ENCODE results near the gene BRD3. TPM values are rescaled to one million over a fixed set of nuclear protein-coding genes. Genes with fewer than 3 reads are reported as not detected.

Gene BRD3
- total RNA-seq, 2 experiments from 2014 or later: 3.1 to 16.3 TPM

DNA sequence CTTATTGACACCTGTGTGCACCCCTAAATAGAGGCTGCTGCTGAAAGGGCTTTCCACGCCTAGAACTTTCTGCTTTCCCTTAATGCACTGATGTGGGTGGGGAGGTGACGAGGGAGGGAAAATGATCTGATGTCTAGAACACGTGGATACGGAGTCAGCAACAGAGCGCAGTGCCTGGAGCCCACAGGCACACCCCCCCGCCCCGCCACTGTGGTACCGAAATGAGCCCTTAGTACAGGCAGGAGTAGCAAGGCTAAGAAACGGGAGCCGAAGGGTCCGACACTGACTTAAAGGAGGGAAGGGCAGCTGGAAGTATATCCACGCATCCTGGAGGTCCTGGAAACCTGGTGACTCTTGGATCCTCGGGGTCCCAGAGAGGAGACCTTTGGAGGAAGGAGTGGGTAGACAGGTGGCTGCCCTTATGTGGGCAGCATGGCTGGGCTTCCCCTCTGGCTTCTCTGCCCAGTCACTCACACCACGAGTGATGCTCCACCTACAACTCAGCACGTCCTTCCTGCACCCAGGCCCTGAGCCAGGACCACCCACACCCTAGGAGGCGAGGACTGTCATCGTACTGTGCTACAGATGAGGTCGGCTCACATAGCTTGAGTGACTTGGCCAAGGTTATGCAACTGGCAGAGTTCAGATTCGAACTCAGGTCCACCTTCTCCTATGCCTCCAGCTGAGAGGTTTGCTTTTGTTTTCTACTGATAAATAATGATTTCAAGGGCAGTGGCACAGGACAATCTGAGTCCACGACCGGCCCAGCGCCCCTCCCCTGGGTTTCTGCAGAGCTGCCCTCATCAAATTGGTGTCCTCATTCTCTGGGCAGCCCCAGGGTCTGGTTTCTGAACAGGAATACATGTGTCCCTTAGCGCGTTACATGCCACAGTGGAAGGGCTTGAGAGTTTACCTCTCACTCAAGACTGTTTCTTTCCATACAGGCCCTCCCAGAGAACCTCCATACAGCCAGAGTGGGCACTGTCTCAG is 71.0 kb downstream of the BRD3 start:
- Histone ChIP-seq H3K4me3 (ENCODE audit: low read depth, low read length, poor library complexity, severe bottlenecking) (no peak overlapping the region), H3K9me3 (ENCODE audit: low read length) (no peaks in the 10 kb centered on the region), H3K36me3 (ENCODE audit: insufficient read depth, low read length) (no peaks in the 10 kb centered on the region), H3K27ac (ENCODE audit: low read depth, low read length, poor library complexity, severe bottlenecking) (no peak overlapping the region), H3K4me1 (ENCODE audit: insufficient read depth, low read length, poor library complexity, severe bottlenecking) (peaks cover 16% of the 10 kb centered on the region), H4K20me1 (ENCODE audit: insufficient read depth, low read length) (no peaks in the 10 kb centered on the region), H3K9me2 (ENCODE audit: insufficient read depth, low read length) (no peaks in the 10 kb centered on the region), H2AFZ (ENCODE audit: low read length) (no peak overlapping the region), H3K79me2 (ENCODE audit: insufficient read depth, low read depth, low read length) (no peaks in the 10 kb centered on the region), H3K4me2 (ENCODE audit: low read length) (no peak overlapping the region)
- no peak for TF ChIP-seq EZH2phosphoT487 (IDR thresholded peaks at IDR 0.05; ENCODE audit: borderline replicate concordance, low read depth, low read length)
- TF ChIP-seq, protein P1, sequence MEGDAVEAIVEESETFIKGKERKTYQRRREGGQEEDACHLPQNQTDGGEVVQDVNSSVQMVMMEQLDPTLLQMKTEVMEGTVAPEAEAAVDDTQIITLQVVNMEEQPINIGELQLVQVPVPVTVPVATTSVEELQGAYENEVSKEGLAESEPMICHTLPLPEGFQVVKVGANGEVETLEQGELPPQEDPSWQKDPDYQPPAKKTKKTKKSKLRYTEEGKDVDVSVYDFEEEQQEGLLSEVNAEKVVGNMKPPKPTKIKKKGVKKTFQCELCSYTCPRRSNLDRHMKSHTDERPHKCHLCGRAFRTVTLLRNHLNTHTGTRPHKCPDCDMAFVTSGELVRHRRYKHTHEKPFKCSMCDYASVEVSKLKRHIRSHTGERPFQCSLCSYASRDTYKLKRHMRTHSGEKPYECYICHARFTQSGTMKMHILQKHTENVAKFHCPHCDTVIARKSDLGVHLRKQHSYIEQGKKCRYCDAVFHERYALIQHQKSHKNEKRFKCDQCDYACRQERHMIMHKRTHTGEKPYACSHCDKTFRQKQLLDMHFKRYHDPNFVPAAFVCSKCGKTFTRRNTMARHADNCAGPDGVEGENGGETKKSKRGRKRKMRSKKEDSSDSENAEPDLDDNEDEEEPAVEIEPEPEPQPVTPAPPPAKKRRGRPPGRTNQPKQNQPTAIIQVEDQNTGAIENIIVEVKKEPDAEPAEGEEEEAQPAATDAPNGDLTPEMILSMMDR (conservative IDR thresholded peaks at IDR 0.05; ENCODE audit: low read length): no peak
- ChIA-PET CTCF (ENCODE audit: unreplicated experiment) (interaction anchor here (0.5 to 0.6 kb wide), 2 partner anchors 7 to 254 kb away, joined by 3 read pairs; no protein-coding TSS in a partner anchor), POLR2A (no interaction called here)
- intact Hi-C loops (cut with micrococcal nuclease; ENCODE audit: unreplicated experiment): no loop called here
- no peak for DNase-seq (ENCODE audit: low spot score)
- no TSS peak for BruUV-seq (replicated peaks)

DNA sequence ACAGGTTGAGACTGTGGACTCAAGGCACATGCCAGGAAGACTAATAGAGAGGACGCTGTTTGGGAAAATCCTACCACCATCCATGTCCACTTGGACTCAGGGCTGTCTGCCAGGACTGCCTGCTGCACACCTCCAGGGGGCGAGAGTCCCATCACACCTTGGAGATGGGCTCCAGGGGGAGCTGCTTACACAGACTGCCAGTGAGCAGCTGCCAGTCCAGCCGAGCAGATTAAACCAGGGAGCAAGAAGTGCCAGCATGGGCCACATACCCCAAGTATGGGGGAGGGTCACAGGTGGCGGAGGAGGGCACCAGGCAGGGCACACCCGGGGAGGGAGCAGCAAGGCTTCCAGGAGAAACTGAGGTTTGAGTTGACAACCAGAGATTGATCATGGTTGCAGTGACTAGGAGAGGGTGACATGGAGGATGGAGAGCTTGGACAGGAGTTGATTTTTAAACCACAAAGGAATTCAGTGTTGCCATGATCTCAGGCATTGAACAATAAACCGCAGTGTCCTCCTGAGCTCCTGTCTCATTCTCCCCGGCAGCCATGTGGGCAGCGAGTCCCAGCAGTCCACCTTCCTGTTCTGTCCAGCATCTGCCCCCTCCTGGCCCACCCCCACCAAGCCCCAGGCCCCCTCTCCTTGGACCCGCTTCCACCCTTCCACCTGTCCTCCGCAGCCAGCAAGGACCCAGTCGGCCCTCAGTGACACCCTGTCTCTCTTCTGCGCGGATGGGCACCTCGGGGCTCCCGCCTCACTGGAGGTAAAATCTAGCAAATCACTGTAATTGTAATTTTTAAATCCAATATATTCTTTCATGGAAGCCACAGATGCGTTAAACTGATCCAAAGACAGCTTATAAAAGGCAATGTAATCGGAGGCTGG is 72.6 kb downstream of the BRD3 start:
- TF ChIP-seq, protein P1 (conservative IDR thresholded peaks at IDR 0.05; ENCODE audit: low read length): no peak
- no peak for TF ChIP-seq EZH2phosphoT487 (IDR thresholded peaks at IDR 0.05; ENCODE audit: borderline replicate concordance, low read depth, low read length)
- Histone ChIP-seq H3K27ac (ENCODE audit: low read depth, low read length, poor library complexity, severe bottlenecking) (no peak overlapping the region), H3K36me3 (ENCODE audit: insufficient read depth, low read length) (no peaks in the 10 kb centered on the region), H2AFZ (ENCODE audit: low read length) (no peak overlapping the region), H4K20me1 (ENCODE audit: insufficient read depth, low read length) (0 out of 2 replicates have a peak, but pooled peaks cover 2% of the 10 kb centered on the region), H3K79me2 (ENCODE audit: insufficient read depth, low read depth, low read length) (no peaks in the 10 kb centered on the region), H3K4me2 (ENCODE audit: low read length) (no peak overlapping the region), H3K4me3 (ENCODE audit: low read depth, low read length, poor library complexity, severe bottlenecking) (no peak overlapping the region), H3K9me3 (ENCODE audit: low read length) (no peaks in the 10 kb centered on the region), H3K4me1 (ENCODE audit: insufficient read depth, low read length, poor library complexity, severe bottlenecking) (peaks cover 22% of the 10 kb centered on the region), H3K9me2 (ENCODE audit: insufficient read depth, low read length) (no peaks in the 10 kb centered on the region)
- no TSS peak for BruUV-seq (replicated peaks)
- DNase-seq (ENCODE audit: low spot score): no peak
- ChIA-PET POLR2A (interaction anchor here (0.6 to 1.1 kb wide), 2 partner anchors 49 to 175 kb away, joined by 3 read pairs; no protein-coding TSS in a partner anchor), CTCF (ENCODE audit: unreplicated experiment) (interaction anchor here (0.8 to 1.5 kb wide), 4 partner anchors 30 to 213 kb away, joined by 3 to 8 read pairs (median 4); partner anchors contain the start of gene BRD3OS)
- intact Hi-C loops (cut with micrococcal nuclease; ENCODE audit: unreplicated experiment): loop anchor here (2.0 kb wide), 1 partner anchor 252 kb away; no protein-coding TSS in a partner anchor
